Measurements from ENCODE around the gene SUPT5H.

SUPT5H gene

GRCh38 chr19:39520541-39521484 is 75.4 kb downstream of the SUPT5H start:
- no peak for DNase-seq (ENCODE audit: low read depth)

GRCh38 chr19:39524495-39524894 is 79.1 kb downstream of the SUPT5H start:
- DNase-seq (ENCODE audit: low read depth), result no peak

- DNase-seq (ENCODE audit: low read depth), result no peak
Measured at GRCh38 chr19:39525205-39525604, 79.8 kb downstream of the SUPT5H start.

Measured in stimulated activated CD8-positive, alpha-beta memory T cell treated with anti-CD3 and anti-CD28 coated beads, Interleukin-12 subunit alpha, Interleukin-12 subunit beta, amount 100 ng/mL, for 4 hours (primary cell).